K562 (cell line): Measurements from ENCODE around the gene ROBO1.

Experiments used
- ELF1 ChIP-seq: fragments of 200-800 bp; sonication (Bioruptor generic); IDR thresholded peaks from 2 replicates; pipeline ENCODE4 v1.6.1; 2016; ENCODE audit warnings: missing genetic modification characterization, missing compliant biosample characterization
- HNRNPH1 ChIP-seq: fragments of 200-400 bp; formaldehyde crosslinking; optimal IDR thresholded peaks from 2 replicates; pipeline ENCODE3; 2017; ENCODE audit warnings: low read depth, mild to moderate bottlenecking, low read length, moderate library complexity
- POLR2A ChIP-seq: fragments of 450-650 bp; conservative IDR thresholded peaks from 2 replicates; pipeline ENCODE4 v1.6.1; 2016
- RFX5 ChIP-seq: IDR thresholded peaks from 2 replicates; pipeline ENCODE4 v1.6.1; 2011; ENCODE audit warnings: low read depth, mild to moderate bottlenecking, improper control_type of control experiment, low read length
- SMC3 ChIP-seq: conservative IDR thresholded peaks from 2 replicates; pipeline ENCODE4 v1.6.1; 2011; ENCODE audit warnings: low read depth, low read length, improper control_type of control experiment; ENCODE audit not compliant: insufficient read depth
- TCF7L2 ChIP-seq: fragments of 150-350 bp; IDR thresholded peaks from 2 replicates; pipeline ENCODE4 v1.6.1; 2016; ENCODE audit warnings: low read depth, mild to moderate bottlenecking, low read length, moderate library complexity
- ZNF133 ChIP-seq: fragments of 250-450 bp; sonication (Bioruptor Pico); IDR thresholded peaks from 2 replicates; pipeline ENCODE4 v1.4.0; 2020; ENCODE audit warnings: mild to moderate bottlenecking
- ZNF512 ChIP-seq: IDR thresholded peaks from 2 replicates; pipeline ENCODE4 v1.6.1; 2016; ENCODE audit warnings: missing genetic modification characterization, missing compliant biosample characterization
- TF ChIP-seq, protein P1 (sequence below), 2 experiments: fragments of 450-650 bp; conservative IDR thresholded peaks; 2 replicates each; pipeline ENCODE4 v1.6.1; 2017; ENCODE audit warnings: mild to moderate bottlenecking in 2 of 2, moderate library complexity in 2 of 2
- TF ChIP-seq, protein P2 (sequence below), 3 experiments: IDR thresholded peaks in 2 of 3; conservative IDR thresholded peaks in 1 of 3; 2 replicates each; pipeline ENCODE4 v1.5.1; 2011 to 2012; ENCODE audit warnings: low read length in 3 of 3, mild to moderate bottlenecking in 3 of 3, control low read depth in 2 of 3, improper control_type of control experiment in 1 of 3, inconsistent platforms in 1 of 3, low read depth in 1 of 3, mixed read lengths in 1 of 3, moderate library complexity in 1 of 3; ENCODE audit not compliant: insufficient read depth in 2 of 3

GRCh38 chr3:78875851-78876250, 891.9 kb downstream of the ROBO1 start:
- no peak for TF ChIP-seq ELF1 (tag)
- TF ChIP-seq, protein P1, sequence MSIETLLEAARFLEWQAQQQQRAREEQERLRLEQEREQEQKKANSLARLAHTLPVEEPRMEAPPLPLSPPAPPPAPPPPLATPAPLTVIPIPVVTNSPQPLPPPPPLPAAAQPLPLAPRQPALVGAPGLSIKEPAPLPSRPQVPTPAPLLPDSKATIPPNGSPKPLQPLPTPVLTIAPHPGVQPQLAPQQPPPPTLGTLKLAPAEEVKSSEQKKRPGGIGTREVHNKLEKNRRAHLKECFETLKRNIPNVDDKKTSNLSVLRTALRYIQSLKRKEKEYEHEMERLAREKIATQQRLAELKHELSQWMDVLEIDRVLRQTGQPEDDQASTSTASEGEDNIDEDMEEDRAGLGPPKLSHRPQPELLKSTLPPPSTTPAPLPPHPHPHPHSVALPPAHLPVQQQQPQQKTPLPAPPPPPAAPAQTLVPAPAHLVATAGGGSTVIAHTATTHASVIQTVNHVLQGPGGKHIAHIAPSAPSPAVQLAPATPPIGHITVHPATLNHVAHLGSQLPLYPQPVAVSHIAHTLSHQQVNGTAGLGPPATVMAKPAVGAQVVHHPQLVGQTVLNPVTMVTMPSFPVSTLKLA (conservative IDR thresholded peaks at IDR 0.05): no peak
- TF ChIP-seq, protein P2, sequence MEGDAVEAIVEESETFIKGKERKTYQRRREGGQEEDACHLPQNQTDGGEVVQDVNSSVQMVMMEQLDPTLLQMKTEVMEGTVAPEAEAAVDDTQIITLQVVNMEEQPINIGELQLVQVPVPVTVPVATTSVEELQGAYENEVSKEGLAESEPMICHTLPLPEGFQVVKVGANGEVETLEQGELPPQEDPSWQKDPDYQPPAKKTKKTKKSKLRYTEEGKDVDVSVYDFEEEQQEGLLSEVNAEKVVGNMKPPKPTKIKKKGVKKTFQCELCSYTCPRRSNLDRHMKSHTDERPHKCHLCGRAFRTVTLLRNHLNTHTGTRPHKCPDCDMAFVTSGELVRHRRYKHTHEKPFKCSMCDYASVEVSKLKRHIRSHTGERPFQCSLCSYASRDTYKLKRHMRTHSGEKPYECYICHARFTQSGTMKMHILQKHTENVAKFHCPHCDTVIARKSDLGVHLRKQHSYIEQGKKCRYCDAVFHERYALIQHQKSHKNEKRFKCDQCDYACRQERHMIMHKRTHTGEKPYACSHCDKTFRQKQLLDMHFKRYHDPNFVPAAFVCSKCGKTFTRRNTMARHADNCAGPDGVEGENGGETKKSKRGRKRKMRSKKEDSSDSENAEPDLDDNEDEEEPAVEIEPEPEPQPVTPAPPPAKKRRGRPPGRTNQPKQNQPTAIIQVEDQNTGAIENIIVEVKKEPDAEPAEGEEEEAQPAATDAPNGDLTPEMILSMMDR (IDR thresholded peaks at IDR 0.05 in 2 of 3, conservative IDR thresholded peaks at IDR 0.05 in 1 of 3; ENCODE audit: insufficient read depth in 2 of 3, low read depth in 1 of 3, low read length in 3 of 3): no peak
- no peak for TF ChIP-seq TCF7L2
- no peak for TF ChIP-seq SMC3
- no peak for TF ChIP-seq POLR2A
- TF ChIP-seq HNRNPH1: no peak
- no peak for TF ChIP-seq RFX5
- no peak for TF ChIP-seq ZNF512 (tag)
- TF ChIP-seq ZNF133: no peak
